ENCODE results near the gene ALDH16A1. TPM values are rescaled to one million over a fixed set of nuclear protein-coding genes. Genes with fewer than 3 reads are reported as not detected.

The ALDH16A1 gene
- total and polyA plus RNA-seq, 10 of the 15 experiments (the other 5 are each of a cell fraction or from before 2014, with no cell fraction given) = 1.7 to 49.3 (median 18.1) TPM

DNA sequence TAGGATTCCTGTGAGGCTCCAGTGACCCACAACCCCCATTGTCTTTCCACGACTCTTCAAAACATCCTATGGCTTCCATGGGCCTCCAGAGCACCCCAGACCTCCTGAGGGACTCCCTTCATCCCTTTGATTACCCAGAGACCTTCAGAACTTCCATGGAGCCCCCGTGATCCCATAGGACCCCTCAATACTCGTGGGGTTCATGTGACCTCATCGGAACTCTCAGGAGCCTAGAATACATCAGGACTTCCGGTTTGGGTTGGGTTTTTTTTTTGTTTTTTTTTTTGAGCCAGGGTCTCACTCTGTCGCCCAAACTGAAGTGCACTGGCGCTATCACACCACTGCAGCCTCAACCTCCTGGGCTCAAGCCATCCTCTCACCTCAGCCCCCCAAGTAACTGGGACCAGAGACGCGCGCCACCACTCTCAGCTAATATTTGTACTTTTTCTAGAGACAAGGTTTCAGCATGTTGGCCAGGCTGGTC is 774 bp downstream of the ALDH16A1 start (continued):
- TF ChIP-seq, protein P1, sequence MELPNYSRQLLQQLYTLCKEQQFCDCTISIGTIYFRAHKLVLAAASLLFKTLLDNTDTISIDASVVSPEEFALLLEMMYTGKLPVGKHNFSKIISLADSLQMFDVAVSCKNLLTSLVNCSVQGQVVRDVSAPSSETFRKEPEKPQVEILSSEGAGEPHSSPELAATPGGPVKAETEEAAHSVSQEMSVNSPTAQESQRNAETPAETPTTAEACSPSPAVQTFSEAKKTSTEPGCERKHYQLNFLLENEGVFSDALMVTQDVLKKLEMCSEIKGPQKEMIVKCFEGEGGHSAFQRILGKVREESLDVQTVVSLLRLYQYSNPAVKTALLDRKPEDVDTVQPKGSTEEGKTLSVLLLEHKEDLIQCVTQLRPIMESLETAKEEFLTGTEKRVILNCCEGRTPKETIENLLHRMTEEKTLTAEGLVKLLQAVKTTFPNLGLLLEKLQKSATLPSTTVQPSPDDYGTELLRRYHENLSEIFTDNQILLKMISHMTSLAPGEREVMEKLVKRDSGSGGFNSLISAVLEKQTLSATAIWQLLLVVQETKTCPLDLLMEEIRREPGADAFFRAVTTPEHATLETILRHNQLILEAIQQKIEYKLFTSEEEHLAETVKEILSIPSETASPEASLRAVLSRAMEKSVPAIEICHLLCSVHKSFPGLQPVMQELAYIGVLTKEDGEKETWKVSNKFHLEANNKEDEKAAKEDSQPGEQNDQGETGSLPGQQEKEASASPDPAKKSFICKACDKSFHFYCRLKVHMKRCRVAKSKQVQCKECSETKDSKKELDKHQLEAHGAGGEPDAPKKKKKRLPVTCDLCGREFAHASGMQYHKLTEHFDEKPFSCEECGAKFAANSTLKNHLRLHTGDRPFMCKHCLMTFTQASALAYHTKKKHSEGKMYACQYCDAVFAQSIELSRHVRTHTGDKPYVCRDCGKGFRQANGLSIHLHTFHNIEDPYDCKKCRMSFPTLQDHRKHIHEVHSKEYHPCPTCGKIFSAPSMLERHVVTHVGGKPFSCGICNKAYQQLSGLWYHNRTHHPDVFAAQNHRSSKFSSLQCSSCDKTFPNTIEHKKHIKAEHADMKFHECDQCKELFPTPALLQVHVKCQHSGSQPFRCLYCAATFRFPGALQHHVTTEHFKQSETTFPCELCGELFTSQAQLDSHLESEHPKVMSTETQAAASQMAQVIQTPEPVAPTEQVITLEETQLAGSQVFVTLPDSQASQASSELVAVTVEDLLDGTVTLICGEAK (IDR thresholded peaks at IDR 0.05; ENCODE audit: borderline replicate concordance) = peak; percentile 57; the same call in 1 of the 2 replicates
- no peak for TF ChIP-seq CBFB (IDR thresholded peaks at IDR 0.05; ENCODE audit: low read depth)
- no peak for TF ChIP-seq WRNIP1 (IDR thresholded peaks at IDR 0.05; ENCODE audit: borderline replicate concordance, low read depth, low read length)
- 0 out of 2 replicates have a peak, but pooled peaks have one; percentile 25 for TF ChIP-seq POLR2AphosphoS2 (IDR thresholded peaks at IDR 0.05; ENCODE audit: low read depth, low read length)
- TF ChIP-seq, protein P2, sequence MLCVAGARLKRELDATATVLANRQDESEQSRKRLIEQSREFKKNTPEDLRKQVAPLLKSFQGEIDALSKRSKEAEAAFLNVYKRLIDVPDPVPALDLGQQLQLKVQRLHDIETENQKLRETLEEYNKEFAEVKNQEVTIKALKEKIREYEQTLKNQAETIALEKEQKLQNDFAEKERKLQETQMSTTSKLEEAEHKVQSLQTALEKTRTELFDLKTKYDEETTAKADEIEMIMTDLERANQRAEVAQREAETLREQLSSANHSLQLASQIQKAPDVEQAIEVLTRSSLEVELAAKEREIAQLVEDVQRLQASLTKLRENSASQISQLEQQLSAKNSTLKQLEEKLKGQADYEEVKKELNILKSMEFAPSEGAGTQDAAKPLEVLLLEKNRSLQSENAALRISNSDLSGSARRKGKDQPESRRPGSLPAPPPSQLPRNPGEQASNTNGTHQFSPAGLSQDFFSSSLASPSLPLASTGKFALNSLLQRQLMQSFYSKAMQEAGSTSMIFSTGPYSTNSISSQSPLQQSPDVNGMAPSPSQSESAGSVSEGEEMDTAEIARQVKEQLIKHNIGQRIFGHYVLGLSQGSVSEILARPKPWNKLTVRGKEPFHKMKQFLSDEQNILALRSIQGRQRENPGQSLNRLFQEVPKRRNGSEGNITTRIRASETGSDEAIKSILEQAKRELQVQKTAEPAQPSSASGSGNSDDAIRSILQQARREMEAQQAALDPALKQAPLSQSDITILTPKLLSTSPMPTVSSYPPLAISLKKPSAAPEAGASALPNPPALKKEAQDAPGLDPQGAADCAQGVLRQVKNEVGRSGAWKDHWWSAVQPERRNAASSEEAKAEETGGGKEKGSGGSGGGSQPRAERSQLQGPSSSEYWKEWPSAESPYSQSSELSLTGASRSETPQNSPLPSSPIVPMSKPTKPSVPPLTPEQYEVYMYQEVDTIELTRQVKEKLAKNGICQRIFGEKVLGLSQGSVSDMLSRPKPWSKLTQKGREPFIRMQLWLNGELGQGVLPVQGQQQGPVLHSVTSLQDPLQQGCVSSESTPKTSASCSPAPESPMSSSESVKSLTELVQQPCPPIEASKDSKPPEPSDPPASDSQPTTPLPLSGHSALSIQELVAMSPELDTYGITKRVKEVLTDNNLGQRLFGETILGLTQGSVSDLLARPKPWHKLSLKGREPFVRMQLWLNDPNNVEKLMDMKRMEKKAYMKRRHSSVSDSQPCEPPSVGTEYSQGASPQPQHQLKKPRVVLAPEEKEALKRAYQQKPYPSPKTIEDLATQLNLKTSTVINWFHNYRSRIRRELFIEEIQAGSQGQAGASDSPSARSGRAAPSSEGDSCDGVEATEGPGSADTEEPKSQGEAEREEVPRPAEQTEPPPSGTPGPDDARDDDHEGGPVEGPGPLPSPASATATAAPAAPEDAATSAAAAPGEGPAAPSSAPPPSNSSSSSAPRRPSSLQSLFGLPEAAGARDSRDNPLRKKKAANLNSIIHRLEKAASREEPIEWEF (IDR thresholded peaks at IDR 0.05; ENCODE audit: insufficient replicate concordance, low read depth, low read length) = no peak
- TF ChIP-seq IKZF1 (conservative IDR thresholded peaks at IDR 0.05) = peak; percentile 64
- TF ChIP-seq ASH2L (IDR thresholded peaks at IDR 0.05; ENCODE audit: borderline replicate concordance, low read depth) = no peak
- TF ChIP-seq FOXK2 (IDR thresholded peaks at IDR 0.05) = no peak
- TF ChIP-seq SMARCA5 (IDR thresholded peaks at IDR 0.05) = 0 out of 2 replicates have a peak, but pooled peaks have one; percentile 6
- TF ChIP-seq RCOR1 (conservative IDR thresholded peaks at IDR 0.05; ENCODE audit: low read depth, low read length) = no peak
- TF ChIP-seq SMC3 (IDR thresholded peaks at IDR 0.05; ENCODE audit: borderline replicate concordance, low read length) = no peak
- TF ChIP-seq ATF7 (IDR thresholded peaks at IDR 0.05; ENCODE audit: low read depth) = peak; percentile 80
- no peak for TF ChIP-seq E2F4 (IDR thresholded peaks at IDR 0.05; ENCODE audit: low read depth, low read length)
- peak; percentile 50; the same call in 1 of the 2 replicates for TF ChIP-seq NFIC (IDR thresholded peaks at IDR 0.05; ENCODE audit: low read depth, low read length)
- no peak for TF ChIP-seq BHLHE40 (IDR thresholded peaks at IDR 0.05; ENCODE audit: borderline replicate concordance in 1 of 2, low read depth in 2 of 2, low read length in 1 of 2)
- no peak for TF ChIP-seq JUNB (IDR thresholded peaks at IDR 0.05)
- no peak for TF ChIP-seq YY1 (IDR thresholded peaks at IDR 0.05; ENCODE audit: low read depth, low read length)
- 0 out of 2 replicates have a peak, but pooled peaks have one; percentile 35 for TF ChIP-seq MTA3 (IDR thresholded peaks at IDR 0.05; ENCODE audit: borderline replicate concordance, low read length)
- 0 out of 2 replicates have a peak, but pooled peaks have one; percentile 18 for TF ChIP-seq CREM (IDR thresholded peaks at IDR 0.05; ENCODE audit: low read depth)
- no peak for TF ChIP-seq SPI1 (IDR thresholded peaks at IDR 0.05; ENCODE audit: borderline replicate concordance, insufficient read depth, low read depth, low read length)
- TF ChIP-seq EED (IDR thresholded peaks at IDR 0.05; ENCODE audit: low read depth) = peak; percentile 60; the same call in 1 of the 2 replicates
- TF ChIP-seq MTA2 (IDR thresholded peaks at IDR 0.05; ENCODE audit: low read depth) = 0 out of 2 replicates have a peak, but pooled peaks have one; percentile 31

Measured in GM12878 (cell line).